GM19025 (cell line): ENCODE data around the gene CAPZB.

Experiments
- ATAC-seq: cut with Tn5 transposase; IDR thresholded peaks from one replicate; pipeline ENCODE4 v1.9.1; 2021; ENCODE audit warnings: mild to moderate bottlenecking, low read depth, moderate library complexity; ENCODE audit not compliant: unreplicated experiment

The CAPZB gene

GRCh38 chr1:19411612-19412011, 73.7 kb downstream of the CAPZB start:
- ATAC-seq, result no peak

- no peak for ATAC-seq
These were observed 74.9 kb downstream of the CAPZB start for GRCh38 chr1:19410393-19410792.

- ATAC-seq, result no peak
These were observed 75.6 kb downstream of the CAPZB start for GRCh38 chr1:19409477-19410341.

- ATAC-seq, result no peak
These were observed 77.7 kb downstream of the CAPZB start for GRCh38 chr1:19407494-19408096.

- ATAC-seq, result no peak
These were observed 78.7 kb downstream of the CAPZB start for GRCh38 chr1:19406680-19407079.

GRCh38 chr1:19405761-19406487, 79.4 kb downstream of the CAPZB start:
- ATAC-seq, result no peak

- no peak for ATAC-seq
These were observed 80.1 kb downstream of the CAPZB start for GRCh38 chr1:19405195-19405760.

GRCh38 chr1:19404748-19405147, 80.6 kb downstream of the CAPZB start:
- ATAC-seq, result no peak

GRCh38 chr1:19403256-19403655, 82.1 kb downstream of the CAPZB start:
- no peak for ATAC-seq

- no peak for ATAC-seq
These were observed 83.1 kb downstream of the CAPZB start for GRCh38 chr1:19402031-19402813.

GRCh38 chr1:19401535-19401889, 83.8 kb downstream of the CAPZB start:
- ATAC-seq, result no peak

GRCh38 chr1:19400875-19401534, 84.3 kb downstream of the CAPZB start:
- ATAC-seq, result no peak

- ATAC-seq, result no peak
These were observed 85.1 kb downstream of the CAPZB start for GRCh38 chr1:19400192-19400611.

- no peak for ATAC-seq
These were observed 87.0 kb downstream of the CAPZB start for GRCh38 chr1:19398309-19398760.

GRCh38 chr1:19397217-19397945, 88.0 kb downstream of the CAPZB start:
- no peak for ATAC-seq

GRCh38 chr1:19396280-19396679, 89.1 kb downstream of the CAPZB start:
- ATAC-seq, result no peak

GRCh38 chr1:19395678-19396192, 89.6 kb downstream of the CAPZB start:
- ATAC-seq, result no peak

- no peak for ATAC-seq
These were observed 92.3 kb downstream of the CAPZB start for GRCh38 chr1:19393046-19393445.

GRCh38 chr1:19392221-19392620, 93.1 kb downstream of the CAPZB start:
- ATAC-seq, result no peak
